Measurements from ENCODE around the gene FNDC8.

Gene FNDC8

DNA sequence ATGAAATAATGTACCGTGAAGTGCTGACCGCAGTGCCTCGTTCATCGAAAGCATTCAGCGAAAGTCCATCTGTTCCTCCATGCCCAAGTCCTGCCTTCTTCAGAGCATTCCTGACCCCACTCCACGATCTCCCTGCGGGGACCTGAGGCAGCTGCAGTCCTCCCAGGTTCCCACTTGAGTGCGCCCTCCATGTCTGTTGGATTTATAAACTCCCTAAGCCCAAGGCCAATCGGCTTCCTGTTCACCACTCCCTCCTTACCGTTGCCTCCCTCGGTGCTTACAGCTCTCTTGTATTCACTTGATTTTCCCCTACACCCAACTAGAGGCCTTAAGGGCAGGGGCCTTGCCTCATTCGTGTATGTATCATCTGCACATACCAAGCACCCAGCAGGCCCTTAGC is 4.6 kb upstream of the FNDC8 start:
- no peak for DNase-seq (ENCODE audit: insufficient read length, low spot score)
- TF ChIP-seq PAX5 (IDR thresholded peaks at IDR 0.05; ENCODE audit: insufficient read depth, low read length, severe bottlenecking) = no peak
- FAIRE-seq = no peak

DNA sequence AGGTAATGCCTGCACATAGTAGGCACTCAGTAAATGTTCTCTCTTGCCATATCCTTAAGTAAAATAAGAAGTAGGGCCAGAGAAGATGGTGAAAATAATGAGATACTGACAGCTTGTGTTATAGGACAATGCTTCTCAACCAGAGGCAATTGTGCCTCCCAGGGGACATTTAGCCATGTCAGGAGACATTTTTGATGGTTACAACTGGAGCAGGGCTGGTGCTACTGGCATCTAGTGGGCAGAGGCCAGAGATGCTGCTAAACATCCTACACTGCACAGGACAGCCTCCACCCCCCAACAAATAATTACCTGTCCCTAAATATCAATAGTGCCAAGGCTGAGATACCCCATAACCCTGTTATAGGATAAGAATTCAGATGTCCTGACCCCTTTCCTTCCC is 3.4 kb upstream of the FNDC8 start:
- TF ChIP-seq POLR2AphosphoS5 (IDR thresholded peaks at IDR 0.05; ENCODE audit: low read depth, low read length) = no peak
- no peak for TF ChIP-seq POU2F2 (IDR thresholded peaks at IDR 0.05; ENCODE audit: low read depth, low read length)
- TF ChIP-seq TAF1 (IDR thresholded peaks at IDR 0.05; ENCODE audit: low read depth, low read length) = no peak
- no peak for TF ChIP-seq POLR2A (IDR thresholded peaks at IDR 0.05; ENCODE audit: low read depth, low read length)
- no peak for TF ChIP-seq PAX5 (IDR thresholded peaks at IDR 0.05; ENCODE audit: insufficient read depth, low read length, severe bottlenecking)
- no peak for TF ChIP-seq SPI1 (IDR thresholded peaks at IDR 0.05; ENCODE audit: low read depth, low read length)
- DNase-seq (ENCODE audit: insufficient read length, low spot score) (no peak), FAIRE-seq (peak; percentile 71)

DNA sequence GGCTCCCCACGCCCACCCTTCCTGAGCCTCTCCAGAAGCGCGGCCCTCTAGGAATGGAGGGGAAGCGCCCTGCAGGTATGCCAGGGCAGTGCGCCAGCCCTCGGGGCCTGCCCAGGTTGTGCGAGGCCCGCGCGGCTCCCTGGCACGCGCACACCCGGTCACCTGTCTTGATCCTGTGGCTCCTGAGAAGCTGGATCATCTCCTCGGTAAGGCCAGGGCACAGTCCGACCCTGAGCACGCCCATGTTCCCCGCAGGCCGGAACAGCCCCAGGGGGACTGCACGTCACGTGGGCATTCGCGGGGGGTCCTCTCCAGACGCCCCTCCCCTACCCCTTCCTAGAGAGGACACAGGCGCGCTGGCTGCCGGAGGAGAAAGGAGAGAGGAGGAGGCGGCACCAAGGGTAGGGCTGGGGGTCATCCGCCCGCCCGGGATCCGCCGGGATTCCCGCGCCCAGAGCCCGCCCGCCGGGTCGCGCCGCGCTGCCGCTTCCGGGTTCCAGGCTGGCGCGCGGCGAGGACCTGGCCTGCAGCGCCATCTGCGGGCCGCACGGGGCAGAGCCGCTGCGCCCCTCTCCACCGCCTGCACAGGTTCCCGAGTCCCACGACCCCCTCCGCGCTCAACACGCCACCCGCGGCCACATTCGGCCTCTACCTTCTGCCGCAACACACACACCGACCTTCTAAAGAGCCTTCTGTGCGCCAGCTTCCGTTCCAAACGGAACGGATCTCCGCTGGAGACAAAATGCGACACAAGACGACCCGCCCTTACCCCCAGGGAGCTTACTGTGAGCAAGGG is 1.8 kb upstream of the FNDC8 start, which contains the start of gene RAD51D:
Gene RAD51D, minus strand, starts transcription at position 491 of the 796 bp plus-strand sequence. Its CDS starts 247 bp downstream, at position 244.
- TF ChIP-seq POLR2AphosphoS5 (IDR thresholded peaks at IDR 0.05; ENCODE audit: low read depth, low read length) = peak; percentile 66
- no peak for TF ChIP-seq TAF1 (IDR thresholded peaks at IDR 0.05; ENCODE audit: low read depth, low read length)
- 0 out of 2 replicates have a peak, but pooled peaks have one; percentile 52 for TF ChIP-seq POU2F2 (IDR thresholded peaks at IDR 0.05; ENCODE audit: low read depth, low read length)
- no peak for TF ChIP-seq PAX5 (IDR thresholded peaks at IDR 0.05; ENCODE audit: insufficient read depth, low read length, severe bottlenecking)
- no peak for TF ChIP-seq SPI1 (IDR thresholded peaks at IDR 0.05; ENCODE audit: low read depth, low read length)
- TF ChIP-seq POLR2A (IDR thresholded peaks at IDR 0.05; ENCODE audit: low read depth, low read length) = peak; percentile 56; the same call in 1 of the 2 replicates
- DNase-seq (ENCODE audit: insufficient read length, low spot score) = peak; percentile 87
- peak; percentile 83 for FAIRE-seq

DNA sequence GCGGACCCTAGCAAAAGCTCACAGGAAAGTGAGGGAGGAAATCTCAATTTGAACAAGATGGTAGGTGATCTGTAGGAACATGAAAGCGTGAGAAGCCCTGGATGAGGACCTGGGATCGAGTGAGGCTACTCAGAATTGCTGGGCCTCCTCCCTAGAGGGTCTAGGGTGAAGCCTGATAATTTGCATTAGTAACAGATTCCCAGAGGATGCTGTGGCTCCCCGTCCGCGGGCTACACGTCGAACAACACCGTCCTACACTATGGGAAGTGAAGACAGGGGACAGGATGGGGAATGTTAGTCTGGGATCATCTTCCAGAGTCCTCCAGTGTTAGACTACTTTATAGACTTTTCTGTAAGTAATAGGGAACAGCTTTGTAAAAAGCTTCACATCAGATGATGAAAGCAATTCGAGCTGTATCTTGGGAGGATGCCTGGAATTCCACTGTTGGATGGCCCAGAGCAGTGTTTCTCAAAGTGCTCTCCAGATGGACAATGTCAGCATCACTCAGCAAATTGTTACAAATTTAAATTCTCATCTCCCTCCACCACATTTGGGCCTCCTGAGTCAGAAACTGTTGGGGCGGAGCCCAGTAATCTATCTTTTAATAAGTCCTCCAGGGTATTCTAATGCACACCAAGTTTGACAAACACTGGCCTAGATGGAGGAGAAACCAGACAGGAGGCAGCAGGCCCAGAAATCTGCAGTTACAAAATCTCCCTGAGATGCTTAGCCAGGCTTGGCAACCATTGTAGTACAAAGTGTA is 6.5 kb downstream of the FNDC8 start:
- TF ChIP-seq SPI1 (IDR thresholded peaks at IDR 0.05; ENCODE audit: low read depth, low read length) (no peak), TAF1 (IDR thresholded peaks at IDR 0.05; ENCODE audit: low read depth, low read length) (no peak), PAX5 (IDR thresholded peaks at IDR 0.05; ENCODE audit: insufficient read depth, low read length, severe bottlenecking) (no peak), POLR2AphosphoS5 (IDR thresholded peaks at IDR 0.05; ENCODE audit: low read depth, low read length) (no peak), POLR2A (IDR thresholded peaks at IDR 0.05; ENCODE audit: low read depth, low read length) (no peak), POU2F2 (IDR thresholded peaks at IDR 0.05; ENCODE audit: low read depth, low read length) (no peak)

DNA sequence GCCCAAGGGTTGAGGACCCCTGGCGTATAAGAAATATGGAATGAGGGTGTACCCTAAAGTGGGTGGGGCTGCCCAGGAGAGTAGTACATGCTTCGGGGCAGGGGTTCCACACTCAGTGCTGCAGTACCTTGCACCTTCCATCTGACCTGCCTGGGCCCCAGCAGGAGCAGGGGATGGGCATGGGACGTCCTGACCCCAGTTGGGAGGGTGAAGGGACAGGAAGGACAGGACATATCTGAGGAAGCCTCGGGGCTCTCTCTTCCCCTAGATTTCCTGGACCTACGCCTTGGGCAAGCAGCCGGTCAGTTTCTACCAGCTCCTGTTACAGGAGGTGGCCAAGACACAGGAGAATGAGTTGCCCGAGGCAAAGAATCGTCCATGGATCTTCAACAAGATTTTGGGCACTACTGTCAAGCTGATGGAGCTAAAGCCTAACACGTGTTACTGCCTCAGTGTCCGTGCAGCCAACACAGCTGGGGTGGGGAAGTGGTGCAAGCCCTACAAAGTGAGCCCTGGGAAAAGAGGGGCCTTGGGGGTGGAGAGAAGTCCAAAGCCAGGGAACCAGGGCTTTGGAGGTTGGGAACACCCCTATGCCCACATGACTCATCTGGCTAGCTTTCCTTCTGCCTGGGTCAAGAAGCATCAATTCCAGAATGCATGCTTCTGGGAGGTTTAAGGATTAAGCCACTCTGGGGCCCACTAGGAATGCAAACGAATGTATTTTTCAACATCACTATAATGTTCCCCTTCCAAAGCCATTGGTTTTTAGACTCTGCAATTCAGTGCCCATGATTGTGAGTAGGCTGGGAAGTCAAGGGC is 7.9 kb downstream of the FNDC8 start:
- FAIRE-seq = no peak
- no peak for DNase-seq (ENCODE audit: insufficient read length, low spot score)
- TF ChIP-seq TAF1 (IDR thresholded peaks at IDR 0.05; ENCODE audit: low read depth, low read length) (no peak), POLR2AphosphoS5 (IDR thresholded peaks at IDR 0.05; ENCODE audit: low read depth, low read length) (peak; percentile 44; the same call in 1 of the 2 replicates)

More for the DNA sequence above, 6.5 kb downstream of the FNDC8 start:
- DNase-seq (ENCODE audit: insufficient read length, low spot score) = no peak
- no peak for FAIRE-seq

DNA sequence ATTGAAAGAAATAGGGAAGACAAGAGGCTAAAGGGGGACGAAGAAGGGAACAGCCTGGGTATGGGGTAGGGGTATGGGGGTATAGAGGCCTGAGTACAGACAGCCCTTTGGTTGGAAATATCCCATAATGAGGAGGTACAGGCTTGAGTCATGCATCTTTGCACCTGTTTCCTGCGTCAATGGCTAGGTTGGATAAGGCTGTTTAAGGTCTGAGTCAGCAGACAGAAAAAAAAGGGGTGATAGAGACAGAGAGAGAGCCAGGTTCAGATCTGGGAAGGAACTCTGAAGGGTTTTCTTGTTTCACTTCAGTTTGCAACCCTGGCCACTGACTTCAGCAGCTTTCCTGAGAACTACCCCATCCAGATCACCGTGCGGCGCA is 8.5 kb downstream of the FNDC8 start:
- TF ChIP-seq POLR2A (IDR thresholded peaks at IDR 0.05; ENCODE audit: low read depth, low read length) (no peak), SPI1 (IDR thresholded peaks at IDR 0.05; ENCODE audit: low read depth, low read length) (no peak), POLR2AphosphoS5 (IDR thresholded peaks at IDR 0.05; ENCODE audit: low read depth, low read length) (no peak), POU2F2 (IDR thresholded peaks at IDR 0.05; ENCODE audit: low read depth, low read length) (no peak), TAF1 (IDR thresholded peaks at IDR 0.05; ENCODE audit: low read depth, low read length) (no peak), PAX5 (IDR thresholded peaks at IDR 0.05; ENCODE audit: insufficient read depth, low read length, severe bottlenecking) (no peak)
- no peak for FAIRE-seq

DNA sequence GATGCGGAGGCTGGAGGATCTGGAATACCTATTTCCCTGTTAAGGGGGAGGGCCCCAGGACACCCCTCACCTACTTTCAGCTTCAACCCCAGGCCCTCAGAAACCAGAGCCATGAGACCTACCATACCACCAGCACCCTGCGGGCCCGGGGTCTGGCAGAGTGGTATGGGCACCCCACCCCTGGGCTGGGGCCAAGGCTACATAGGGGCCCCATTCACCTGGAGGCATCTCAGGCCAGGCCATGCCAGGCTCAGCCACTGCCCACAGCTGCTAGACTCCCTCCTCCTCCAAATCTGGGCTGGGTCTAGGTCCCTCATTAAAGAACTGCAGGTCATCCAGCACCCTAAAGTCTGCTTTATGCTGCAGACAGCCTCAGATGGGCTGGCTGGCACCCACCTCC is 9.0 kb downstream of the FNDC8 start:
- TF ChIP-seq POLR2AphosphoS5 (IDR thresholded peaks at IDR 0.05; ENCODE audit: low read depth, low read length) (0 out of 2 replicates have a peak, but pooled peaks have one; percentile 23), TAF1 (IDR thresholded peaks at IDR 0.05; ENCODE audit: low read depth, low read length) (no peak)
- FAIRE-seq (no peak), DNase-seq (ENCODE audit: insufficient read length, low spot score) (no peak)

More for the DNA sequence above, 8.5 kb downstream of the FNDC8 start:
- DNase-seq (ENCODE audit: insufficient read length, low spot score) = no peak

DNA sequence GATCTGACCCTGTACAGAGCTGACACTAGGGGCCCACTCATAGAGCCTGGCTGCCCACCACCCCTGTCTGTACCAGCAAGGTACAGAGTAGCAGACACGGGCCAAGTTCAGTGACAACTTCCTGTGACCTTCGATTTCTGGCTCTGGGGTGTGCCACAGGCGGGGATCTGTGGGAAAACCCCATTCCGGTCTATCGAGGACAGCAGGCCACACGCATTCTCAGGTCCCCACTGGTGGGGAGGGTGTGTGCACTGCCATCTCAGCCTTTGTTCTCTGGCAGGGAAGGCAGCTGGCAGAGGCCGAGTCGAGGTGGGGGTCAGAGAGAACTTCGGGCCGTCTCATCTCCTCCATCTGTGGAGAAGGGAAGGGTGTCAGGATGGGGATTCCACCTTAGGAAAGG is 10.7 kb downstream of the FNDC8 start:
- FAIRE-seq = no peak
- TF ChIP-seq POLR2A (IDR thresholded peaks at IDR 0.05; ENCODE audit: low read depth, low read length) = no peak
- TF ChIP-seq TAF1 (IDR thresholded peaks at IDR 0.05; ENCODE audit: low read depth, low read length) = no peak
- no peak for TF ChIP-seq PAX5 (IDR thresholded peaks at IDR 0.05; ENCODE audit: insufficient read depth, low read length, severe bottlenecking)
- TF ChIP-seq POLR2AphosphoS5 (IDR thresholded peaks at IDR 0.05; ENCODE audit: low read depth, low read length) = no peak
- TF ChIP-seq SPI1 (IDR thresholded peaks at IDR 0.05; ENCODE audit: low read depth, low read length) = no peak
- TF ChIP-seq POU2F2 (IDR thresholded peaks at IDR 0.05; ENCODE audit: low read depth, low read length) = no peak

DNA sequence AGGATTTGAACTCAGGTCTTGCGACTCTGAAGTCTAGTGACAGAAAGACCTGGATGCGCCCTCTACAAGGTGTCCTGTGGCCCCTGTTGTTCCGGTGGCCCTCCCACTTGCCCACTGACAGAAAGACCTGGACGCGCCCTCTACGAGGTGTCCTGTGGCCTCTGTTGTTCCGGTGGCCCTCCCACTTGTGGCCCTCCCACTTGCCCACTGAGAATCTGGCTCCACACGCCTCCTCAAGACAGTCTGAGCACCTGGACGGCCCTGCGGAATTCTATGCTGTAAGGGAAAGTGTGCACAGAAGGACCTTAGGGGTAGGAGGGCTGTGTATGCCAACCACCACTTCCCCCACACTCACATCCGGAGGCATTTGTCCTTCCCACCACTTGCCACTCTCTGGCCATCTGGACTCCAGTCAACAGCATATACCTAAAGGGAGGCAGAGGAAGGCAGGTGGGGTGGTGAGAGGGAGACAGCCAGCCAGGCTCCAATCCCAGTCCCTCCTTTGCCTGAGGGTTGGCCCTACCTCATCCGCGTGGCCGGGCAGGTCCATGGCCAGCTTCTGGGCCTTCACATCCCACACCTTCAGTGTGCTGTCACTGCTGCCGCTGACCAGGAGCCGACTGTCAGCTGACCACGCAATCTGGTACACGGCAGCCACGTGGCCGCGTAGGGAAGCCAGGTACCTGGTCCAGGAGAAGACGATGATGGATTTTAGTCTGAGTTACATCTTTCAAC is 11.6 kb downstream of the FNDC8 start:
- DNase-seq (ENCODE audit: insufficient read length, low spot score) (no peak), FAIRE-seq (no peak)
- TF ChIP-seq POU2F2 (IDR thresholded peaks at IDR 0.05; ENCODE audit: low read depth, low read length) = no peak
- no peak for TF ChIP-seq TAF1 (IDR thresholded peaks at IDR 0.05; ENCODE audit: low read depth, low read length)
- TF ChIP-seq POLR2AphosphoS5 (IDR thresholded peaks at IDR 0.05; ENCODE audit: low read depth, low read length) = no peak
- TF ChIP-seq POLR2A (IDR thresholded peaks at IDR 0.05; ENCODE audit: low read depth, low read length) = no peak
- no peak for TF ChIP-seq SPI1 (IDR thresholded peaks at IDR 0.05; ENCODE audit: low read depth, low read length)
- TF ChIP-seq PAX5 (IDR thresholded peaks at IDR 0.05; ENCODE audit: insufficient read depth, low read length, severe bottlenecking) = no peak

More for the DNA sequence above, 10.7 kb downstream of the FNDC8 start:
- DNase-seq (ENCODE audit: insufficient read length, low spot score) = no peak

All from GM12891 (cell line).